Loucy (cell line): ENCODE measurements around the gene SDK1.

Experiments
- H2AFZ ChIP-seq: fragments of 200-600 bp; sonication (generic); 2 replicates; pipeline ENCODE4 v1.6.0; 2016; ENCODE audit warnings: antibody characterized with exemption, mild to moderate bottlenecking, low read length, moderate library complexity
- H3F3A ChIP-seq: fragments of 200-600 bp; 2 replicates; pipeline ENCODE4 v1.6.0; 2016; ENCODE audit warnings: antibody characterized with exemption, low read depth, mild to moderate bottlenecking
- H3K27me3 ChIP-seq: fragments of 200-600 bp; sonication (generic); 2 replicates; pipeline ENCODE4 v1.6.1; 2014; ENCODE audit warnings: low read length, mild to moderate bottlenecking; ENCODE audit not compliant: insufficient read depth, poor library complexity, severe bottlenecking
- H3K36me3 ChIP-seq: fragments of 200-600 bp; sonication (generic); 2 replicates; pipeline ENCODE4 v1.6.1; 2016; ENCODE audit warnings: low read length; ENCODE audit not compliant: insufficient read depth
- H3K4me1 ChIP-seq: fragments of 200-600 bp; sonication (generic); 2 replicates; pipeline ENCODE4 v1.5.1; 2014; ENCODE audit warnings: low read length, mild to moderate bottlenecking; ENCODE audit not compliant: insufficient read depth, poor library complexity, severe bottlenecking
- H3K4me2 ChIP-seq: fragments of 200-600 bp; sonication (generic); 2 replicates; pipeline ENCODE4 v1.6.0; 2014; ENCODE audit warnings: antibody characterized with exemption, low read length, low read depth, mild to moderate bottlenecking; ENCODE audit not compliant: poor library complexity, severe bottlenecking
- H3K4me3 ChIP-seq: fragments of 200-600 bp; sonication (generic); 2 replicates; pipeline ENCODE4 v1.5.1; 2014; ENCODE audit warnings: low read length, mild to moderate bottlenecking, mixed read lengths; ENCODE audit not compliant: poor library complexity, severe bottlenecking
- H3K79me2 ChIP-seq: fragments of 200-600 bp; sonication (generic); 2 replicates; pipeline ENCODE4 v1.6.1; 2014; ENCODE audit warnings: low read length; ENCODE audit not compliant: insufficient read depth
- H3K9ac ChIP-seq: fragments of 200-600 bp; sonication (generic); 2 replicates; pipeline ENCODE4 v1.6.0; 2014; ENCODE audit warnings: mild to moderate bottlenecking, low read depth, low read length, moderate library complexity; ENCODE audit not compliant: poor library complexity, severe bottlenecking
- H3K9me2 ChIP-seq: fragments of 200-600 bp; sonication (generic); replicated peaks from 2 replicates; pipeline ENCODE4 v1.6.1; 2016; ENCODE audit warnings: low read depth, low read length, mixed read lengths
- H3K9me3 ChIP-seq: fragments of 200-600 bp; sonication (generic); 2 replicates; pipeline ENCODE4 v1.6.1; 2014; ENCODE audit warnings: mild to moderate bottlenecking, antibody characterized with exemption, low read length, low read depth; ENCODE audit not compliant: insufficient read depth
- H4K20me1 ChIP-seq: fragments of 200-600 bp; sonication (generic); 2 replicates; pipeline ENCODE4 v1.6.0; 2014; ENCODE audit warnings: antibody characterized with exemption, low read length, mild to moderate bottlenecking; ENCODE audit not compliant: insufficient read depth, poor library complexity, severe bottlenecking
- EZH2phosphoT487 ChIP-seq: fragments of 200-600 bp; IDR thresholded peaks from 2 replicates; pipeline ENCODE4 v1.6.1; 2018; ENCODE audit warnings: antibody characterized with exemption, mild to moderate bottlenecking, moderate library complexity, borderline replicate concordance
- TF ChIP-seq, protein P1 (sequence below): fragments of 200-600 bp; sonication (generic); conservative IDR thresholded peaks from 2 replicates; pipeline ENCODE4 v1.5.1; 2014; ENCODE audit warnings: mild to moderate bottlenecking, antibody characterized with exemption, low read length

Gene SDK1

DNA sequence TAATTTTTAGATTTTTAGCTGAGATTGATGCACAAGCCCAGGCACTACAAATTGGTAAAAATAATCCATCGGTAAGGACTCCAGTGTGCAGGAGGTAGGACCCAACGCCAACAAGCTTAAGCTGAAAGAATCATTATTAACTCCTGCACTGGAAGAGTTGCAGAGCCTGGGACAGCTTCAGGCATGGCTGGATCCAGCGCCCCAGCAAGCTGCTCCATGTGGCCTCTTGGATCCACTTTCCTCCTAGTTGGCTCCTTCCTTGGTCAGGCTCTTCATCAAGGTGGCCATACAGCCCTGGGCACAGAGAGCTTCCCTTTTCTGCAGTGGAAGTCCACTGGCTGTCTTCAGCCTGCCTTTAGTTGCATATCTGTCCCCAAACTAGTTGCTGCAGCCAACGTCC is 883.6 kb downstream of the SDK1 start:
- TF ChIP-seq, protein P1, sequence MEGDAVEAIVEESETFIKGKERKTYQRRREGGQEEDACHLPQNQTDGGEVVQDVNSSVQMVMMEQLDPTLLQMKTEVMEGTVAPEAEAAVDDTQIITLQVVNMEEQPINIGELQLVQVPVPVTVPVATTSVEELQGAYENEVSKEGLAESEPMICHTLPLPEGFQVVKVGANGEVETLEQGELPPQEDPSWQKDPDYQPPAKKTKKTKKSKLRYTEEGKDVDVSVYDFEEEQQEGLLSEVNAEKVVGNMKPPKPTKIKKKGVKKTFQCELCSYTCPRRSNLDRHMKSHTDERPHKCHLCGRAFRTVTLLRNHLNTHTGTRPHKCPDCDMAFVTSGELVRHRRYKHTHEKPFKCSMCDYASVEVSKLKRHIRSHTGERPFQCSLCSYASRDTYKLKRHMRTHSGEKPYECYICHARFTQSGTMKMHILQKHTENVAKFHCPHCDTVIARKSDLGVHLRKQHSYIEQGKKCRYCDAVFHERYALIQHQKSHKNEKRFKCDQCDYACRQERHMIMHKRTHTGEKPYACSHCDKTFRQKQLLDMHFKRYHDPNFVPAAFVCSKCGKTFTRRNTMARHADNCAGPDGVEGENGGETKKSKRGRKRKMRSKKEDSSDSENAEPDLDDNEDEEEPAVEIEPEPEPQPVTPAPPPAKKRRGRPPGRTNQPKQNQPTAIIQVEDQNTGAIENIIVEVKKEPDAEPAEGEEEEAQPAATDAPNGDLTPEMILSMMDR = no peak
- no peak for TF ChIP-seq EZH2phosphoT487
- Histone ChIP-seq H3K79me2 (no peaks in the 10 kb centered on the region), H3F3A (no peaks in the 10 kb centered on the region), H3K9me2 (no peaks in the 10 kb centered on the region), H3K27me3 (no peaks in the 10 kb centered on the region), H3K4me2 (no peak overlapping the region), H3K36me3 (no peaks in the 10 kb centered on the region), H3K4me3 (no peak overlapping the region), H2AFZ (no peak overlapping the region), H4K20me1 (no peaks in the 10 kb centered on the region), H3K9ac (no peak overlapping the region), H3K4me1 (no peaks in the 10 kb centered on the region), H3K9me3 (peaks cover 2% of the 10 kb centered on the region; the same call in 1 of the 2 replicates)

DNA sequence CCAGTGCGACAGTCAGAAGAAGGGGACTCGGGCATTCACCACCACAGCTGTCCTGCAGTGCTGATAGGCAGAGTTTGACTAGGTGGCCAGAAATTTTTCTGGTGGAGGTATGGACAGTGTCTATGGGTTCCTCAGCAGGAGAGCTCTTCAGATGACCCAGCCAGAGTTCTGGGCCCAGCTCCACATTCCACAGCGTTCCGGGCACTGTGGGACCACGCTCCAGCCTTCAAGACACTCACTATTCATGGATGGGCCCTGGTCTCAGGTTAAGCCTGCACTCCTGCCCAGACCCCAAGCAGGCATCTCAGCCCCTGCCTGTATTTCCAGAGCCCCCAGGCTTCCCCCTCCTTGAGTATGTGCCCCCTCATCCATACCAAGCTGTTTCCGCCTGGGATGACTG is 884.1 kb downstream of the SDK1 start:
- H4K20me1 ChIP-seq = no peaks in the 10 kb centered on the region
- no peaks in the 10 kb centered on the region for H3K4me1 ChIP-seq
- no peak for TF ChIP-seq EZH2phosphoT487
- TF ChIP-seq, protein P1 = no peak
- no peaks in the 10 kb centered on the region for H3F3A ChIP-seq
- no peak overlapping the region for H3K9ac ChIP-seq
- no peaks in the 10 kb centered on the region for H3K36me3 ChIP-seq
- H3K79me2 ChIP-seq = no peaks in the 10 kb centered on the region
- peaks cover 2% of the 10 kb centered on the region; the same call in 1 of the 2 replicates for H3K9me3 ChIP-seq
- H3K4me2 ChIP-seq = no peak overlapping the region
- no peaks in the 10 kb centered on the region for H3K27me3 ChIP-seq
- no peak overlapping the region for H2AFZ ChIP-seq
- H3K4me3 ChIP-seq = no peak overlapping the region
- no peaks in the 10 kb centered on the region for H3K9me2 ChIP-seq

DNA sequence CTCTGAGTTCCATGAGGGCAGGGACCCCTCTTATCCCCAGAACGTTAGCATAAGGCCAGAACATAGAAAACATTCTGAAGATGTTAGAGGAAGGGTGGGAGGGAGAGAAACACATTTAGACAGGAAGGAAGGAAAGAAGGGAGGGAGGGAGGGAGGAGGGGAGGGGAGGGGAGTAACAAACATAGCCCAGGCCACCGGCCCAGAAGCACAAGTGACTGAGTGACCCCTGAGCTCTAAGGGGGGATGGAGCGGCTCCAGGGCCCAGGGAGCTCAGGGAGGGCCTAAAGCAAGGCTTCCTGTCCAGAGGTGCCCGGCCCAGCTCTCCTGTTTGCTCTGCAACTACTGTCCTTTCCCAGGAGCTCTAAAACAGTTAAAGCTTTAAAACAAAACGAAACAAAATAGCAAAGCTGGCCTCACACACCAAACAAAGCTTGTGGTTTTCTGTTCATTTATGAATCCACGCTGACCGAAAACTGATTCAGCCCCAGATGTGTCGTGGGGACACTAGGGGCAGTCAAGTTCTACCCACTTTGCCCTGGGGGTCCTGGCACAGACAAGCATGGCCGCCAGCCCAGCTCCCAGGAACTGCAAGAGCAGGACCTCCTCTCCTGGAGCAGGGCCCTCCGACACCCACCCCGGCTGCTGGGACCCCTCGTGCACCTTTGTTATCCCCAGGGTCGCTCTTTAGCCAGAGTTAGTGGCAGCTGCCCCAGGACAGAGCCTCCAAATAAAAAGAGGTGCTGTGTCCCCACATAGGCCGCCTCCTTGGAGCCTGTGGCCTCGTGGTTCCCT is 884.9 kb downstream of the SDK1 start:
- H3F3A ChIP-seq = no peaks in the 10 kb centered on the region
- no peak overlapping the region for H3K4me3 ChIP-seq
- H2AFZ ChIP-seq = no peak overlapping the region
- TF ChIP-seq EZH2phosphoT487 = no peak
- TF ChIP-seq, protein P1 = no peak
- H3K4me2 ChIP-seq = no peak overlapping the region
- no peak overlapping the region for H3K9ac ChIP-seq
- H3K36me3 ChIP-seq = no peaks in the 10 kb centered on the region
- peaks cover 2% of the 10 kb centered on the region; the same call in 1 of the 2 replicates for H3K9me3 ChIP-seq
- no peaks in the 10 kb centered on the region for H3K27me3 ChIP-seq
- no peaks in the 10 kb centered on the region for H3K9me2 ChIP-seq
- H3K79me2 ChIP-seq = no peaks in the 10 kb centered on the region
- H3K4me1 ChIP-seq = no peaks in the 10 kb centered on the region
- H4K20me1 ChIP-seq = no peaks in the 10 kb centered on the region
